Skin of body (tissue), 2 donors: ENCODE data around the gene ZNF282. TPM values are rescaled to one million over a fixed set of nuclear protein-coding genes. Genes with fewer than 3 reads are reported as not detected.

Experiments
- DNase-seq: peaks from one replicate; lab custom pipeline; 2025; lab: John Stamatoyannopoulos, UW
- total RNA-seq: library from RNA; depleted of rRNA; stranded (reverse); fragments of >200 nt; gene quantifications from one replicate; pipeline ENCODE4 v1.2.3, GENCODE V29; 2014

The ZNF282 gene
- total RNA-seq, 1 donor from 2014 or later: 17.8 TPM

DNA sequence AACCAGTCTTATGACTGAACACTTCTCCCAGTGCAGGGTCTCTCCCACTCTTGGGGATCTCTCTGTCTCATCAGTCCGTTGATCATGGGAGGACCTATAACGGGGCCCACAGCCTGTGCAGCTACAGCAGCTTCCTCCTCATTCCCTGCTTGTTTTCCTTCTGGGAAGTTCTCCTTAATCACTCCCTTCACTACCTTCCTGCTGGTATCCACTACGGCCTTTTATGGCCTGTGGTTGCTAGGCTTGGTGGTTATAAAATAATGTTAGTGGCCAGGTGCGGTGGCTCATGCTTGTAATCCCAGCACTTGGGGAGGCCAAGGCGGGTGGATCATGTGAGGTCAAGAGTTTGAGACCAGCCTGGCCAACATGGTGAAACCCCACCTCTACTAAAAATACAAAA lies 3.5 kb upstream of the ZNF282 start:
- no peak for DNase-seq

GRCh38 chr7:149194799-149195179 lies 557 bp upstream of the ZNF282 start:
- no peak for DNase-seq

- no peak for DNase-seq
Measured at GRCh38 chr7:149196151-149196704, 882 bp downstream of the ZNF282 start.

- DNase-seq: no peak
Measured at GRCh38 chr7:149196705-149197171, 1.4 kb downstream of the ZNF282 start.

DNA sequence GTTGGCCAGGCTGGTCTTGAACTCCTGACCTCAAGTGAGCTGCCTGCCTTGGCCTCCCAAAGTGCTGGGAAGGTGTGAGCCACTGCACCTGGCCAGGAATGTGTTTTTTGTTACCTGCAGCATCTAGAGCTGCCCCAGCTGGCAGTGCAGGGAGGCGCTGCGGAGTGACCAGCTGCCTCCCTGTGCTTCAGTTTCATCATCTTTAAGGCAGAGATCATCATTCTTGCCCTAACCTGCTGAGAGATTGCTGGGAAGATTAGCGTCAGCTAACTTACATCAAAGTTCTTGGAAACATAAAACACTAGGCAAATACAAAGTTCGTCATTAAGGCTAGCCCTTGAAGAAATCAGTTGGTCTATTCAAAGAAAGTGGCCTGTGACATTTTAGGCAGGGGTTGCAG lies 2.3 kb downstream of the ZNF282 start:
- DNase-seq: no peak

DNA sequence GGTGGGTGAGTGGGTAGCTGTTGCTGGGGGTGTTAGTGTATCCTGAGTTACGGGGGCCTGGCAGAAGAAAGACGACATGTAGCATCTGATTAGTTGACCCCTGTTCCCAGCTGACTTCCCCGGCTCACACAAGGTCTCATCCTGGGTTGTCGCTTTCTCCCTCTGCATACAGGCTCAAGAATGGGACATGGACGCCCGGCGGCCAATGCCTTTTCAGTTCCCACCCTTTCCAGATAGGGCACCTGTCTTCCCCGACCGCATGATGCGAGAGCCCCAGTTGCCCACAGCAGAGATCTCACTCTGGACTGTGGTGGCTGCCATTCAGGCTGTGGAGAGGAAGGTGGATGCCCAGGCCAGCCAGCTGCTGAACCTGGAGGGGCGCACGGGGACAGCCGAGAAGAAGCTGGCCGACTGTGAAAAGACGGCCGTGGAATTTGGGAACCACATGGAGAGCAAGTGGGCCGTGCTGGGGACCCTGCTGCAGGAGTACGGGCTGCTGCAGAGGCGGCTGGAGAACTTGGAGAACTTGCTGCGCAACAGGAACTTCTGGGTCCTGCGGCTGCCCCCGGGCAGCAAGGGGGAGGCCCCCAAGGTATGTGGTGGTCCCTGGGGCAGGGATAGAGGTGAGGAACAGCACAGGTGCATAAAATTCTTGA lies 2.9 kb downstream of the ZNF282 start:
- no peak for DNase-seq

GRCh38 chr7:149199234-149199995 lies 4.1 kb downstream of the ZNF282 start:
- no peak for DNase-seq

DNA sequence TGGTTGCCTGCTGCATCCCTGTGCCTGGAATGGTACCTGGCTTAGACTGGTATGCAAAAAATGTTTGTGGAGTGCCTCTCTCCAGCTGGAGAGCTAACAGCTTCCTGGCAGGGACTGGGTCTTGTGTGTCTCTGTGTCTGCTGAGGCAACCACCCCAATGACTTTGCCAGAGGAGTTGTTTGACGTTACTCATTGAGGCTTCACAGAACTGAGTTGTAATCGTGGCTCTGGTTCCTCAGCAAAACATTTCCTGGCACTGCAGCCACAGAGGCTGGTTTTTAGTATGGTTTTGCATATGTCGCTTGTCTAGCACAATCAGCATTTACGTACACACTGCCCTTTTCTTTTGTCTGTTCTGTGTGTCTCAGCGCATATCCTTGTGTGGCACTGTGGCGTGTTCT lies 7.5 kb downstream of the ZNF282 start:
- DNase-seq: no peak

DNA sequence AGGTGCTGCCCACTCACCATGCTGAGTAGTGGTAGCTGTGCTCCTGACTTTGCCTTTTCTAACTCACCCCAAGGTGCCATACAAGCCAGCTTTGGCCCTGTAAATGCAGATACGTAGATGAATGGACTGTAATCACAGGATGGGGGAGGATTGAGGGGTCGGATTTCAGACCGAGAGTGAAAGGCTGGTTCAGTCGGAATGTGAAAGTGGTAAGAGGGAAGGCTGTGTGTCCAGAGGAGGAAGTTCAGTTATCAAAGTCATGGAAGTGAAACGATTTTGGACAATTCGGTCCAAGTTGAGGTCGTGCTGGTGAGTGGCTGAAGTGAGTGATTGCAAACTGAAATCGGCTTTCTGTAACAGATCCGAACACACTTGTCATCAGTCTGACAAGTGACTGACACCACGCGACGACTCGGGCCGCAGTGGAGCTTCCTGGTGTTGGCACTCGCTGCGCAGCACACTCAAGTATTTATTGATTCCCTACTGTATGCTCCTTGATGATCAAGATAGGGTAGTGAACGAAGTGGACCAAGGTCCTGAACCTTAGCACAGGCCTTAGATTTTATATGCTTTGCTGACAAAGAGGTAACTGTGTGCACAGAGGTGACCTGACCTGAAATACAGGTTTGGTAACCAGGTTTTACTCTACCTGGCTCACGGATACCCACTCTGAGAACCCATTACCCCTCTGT lies 10.5 kb downstream of the ZNF282 start:
- DNase-seq: no peak

DNA sequence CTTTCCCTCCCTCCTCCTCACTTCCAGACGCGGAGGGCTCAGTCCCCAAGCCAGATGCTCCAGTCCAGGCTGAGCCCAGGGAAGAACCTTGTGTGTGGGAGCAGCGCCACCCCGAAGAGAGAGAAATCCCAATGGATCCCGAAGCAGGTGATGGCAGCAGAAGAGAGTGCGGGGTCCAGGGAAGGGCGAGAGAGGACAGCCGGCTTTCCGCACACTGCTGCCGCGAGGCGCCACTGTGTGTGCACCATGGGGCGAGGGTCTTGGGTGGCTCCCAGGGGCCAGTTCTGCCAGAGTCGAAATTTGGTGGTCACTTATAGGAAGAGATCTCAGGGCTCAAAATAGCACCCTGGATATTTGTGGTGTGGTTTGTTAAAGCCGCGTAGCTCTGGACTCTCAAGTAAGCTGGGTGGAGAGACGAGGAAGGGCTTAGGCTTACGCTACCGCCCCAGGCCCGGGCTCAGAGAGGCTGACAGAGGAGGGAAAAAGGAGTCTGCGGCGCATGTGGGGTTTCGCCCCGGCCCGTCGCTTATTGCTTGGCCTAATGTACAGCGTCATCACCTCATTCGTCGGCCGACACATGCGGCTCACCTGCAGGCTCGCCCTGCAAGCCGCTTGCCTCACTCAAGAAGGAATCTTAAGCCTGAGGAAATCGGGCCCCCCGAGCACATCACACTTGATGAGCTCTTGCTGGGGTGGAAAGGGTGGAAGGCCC lies 12.1 kb downstream of the ZNF282 start:
- DNase-seq: no peak

- DNase-seq: no peak
Measured at GRCh38 chr7:149209518-149210269, 14.3 kb downstream of the ZNF282 start.

DNA sequence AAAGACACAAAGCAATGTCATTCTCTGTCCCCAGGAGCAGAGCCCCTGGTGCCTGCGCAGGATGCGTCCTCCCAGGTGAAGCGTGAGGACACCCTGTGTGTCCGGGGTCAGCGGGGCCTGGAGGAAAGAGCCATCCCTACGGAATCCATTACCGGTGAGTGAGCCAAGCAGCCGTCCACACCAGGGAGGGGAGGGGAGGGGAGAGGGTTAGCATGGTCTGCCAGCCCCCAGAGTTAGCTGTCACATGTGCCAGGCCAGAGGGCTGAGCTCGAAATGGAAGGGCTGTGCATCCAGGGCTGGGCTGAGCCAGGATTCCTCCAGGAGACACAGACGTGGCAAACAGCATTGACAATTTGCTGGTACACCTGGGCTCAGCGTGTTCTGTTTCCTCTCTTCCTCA lies 15.2 kb downstream of the ZNF282 start:
- DNase-seq: no peak

- no peak for DNase-seq
Measured at GRCh38 chr7:149214020-149214720, 18.8 kb downstream of the ZNF282 start.

- no peak for DNase-seq
Measured at GRCh38 chr7:149216402-149216801, 21.1 kb downstream of the ZNF282 start.

DNA sequence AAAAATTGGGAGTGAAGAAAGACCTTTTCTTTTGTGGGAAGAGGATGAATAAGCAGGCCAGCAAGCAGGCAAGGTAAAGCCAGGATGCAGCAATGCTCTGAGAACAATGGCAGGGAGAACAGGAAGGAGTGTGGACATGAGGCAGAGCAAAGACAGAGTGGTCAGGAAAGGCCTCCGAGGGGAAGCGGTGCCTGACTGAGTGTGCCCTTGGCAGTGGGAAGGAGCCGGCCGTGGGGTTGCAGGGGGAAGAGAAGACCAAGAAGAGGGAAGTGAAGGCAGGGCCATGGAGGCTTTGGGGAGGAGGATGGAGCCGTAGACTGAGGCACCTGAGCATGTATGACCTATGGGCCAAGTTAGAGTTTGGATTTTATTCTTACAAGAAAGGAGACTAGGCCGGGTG lies 22.2 kb downstream of the ZNF282 start:
- DNase-seq: no peak

DNA sequence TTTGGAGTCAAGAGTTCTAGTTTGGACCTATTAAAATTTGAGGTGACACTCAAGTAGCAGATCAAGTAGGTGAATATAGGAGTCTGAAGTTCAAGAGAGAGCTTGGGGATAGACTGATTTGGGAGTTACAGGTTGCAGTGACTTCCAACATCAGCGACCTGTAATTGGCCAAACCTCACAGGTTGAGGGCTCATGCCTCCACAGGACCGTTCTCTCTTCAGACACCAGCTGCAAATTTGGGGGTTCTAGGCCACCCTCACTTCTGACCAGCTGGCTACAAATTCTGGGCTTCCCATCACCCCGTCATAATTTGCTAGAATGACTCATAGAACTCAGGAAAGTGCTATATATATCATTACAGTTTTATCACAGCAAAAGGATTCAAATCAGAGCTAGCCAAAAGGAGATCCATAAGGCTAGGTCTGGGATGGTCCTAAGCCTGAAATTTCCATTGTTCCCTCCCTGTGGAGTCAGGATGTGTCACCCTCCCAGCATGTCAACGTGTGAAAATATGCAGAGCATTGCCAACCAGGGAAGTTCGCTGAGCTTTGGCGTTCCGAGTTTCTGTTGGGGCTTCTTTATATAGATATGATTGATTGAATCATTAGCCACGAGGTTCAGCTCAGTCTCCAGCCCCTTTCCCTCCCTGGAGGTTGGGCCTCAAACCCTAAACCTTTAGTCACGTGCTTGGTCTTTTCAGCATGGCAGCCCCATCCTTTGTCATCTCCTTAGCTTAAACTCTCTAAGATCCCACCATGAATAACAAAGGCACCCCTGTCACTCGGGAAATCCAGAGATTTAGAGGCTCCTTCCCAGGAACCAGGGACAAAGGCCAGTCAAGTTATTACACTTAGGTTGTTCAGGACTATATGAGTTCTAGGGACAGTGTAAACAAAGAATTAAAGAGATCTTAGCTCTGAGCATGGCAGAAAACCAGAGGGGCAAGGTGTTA lies 23.4 kb downstream of the ZNF282 start:
- DNase-seq: no peak

- no peak for DNase-seq
Measured at GRCh38 chr7:149220534-149220933, 25.2 kb downstream of the ZNF282 start.

- no peak for DNase-seq
Measured at GRCh38 chr7:149223176-149223575, 27.8 kb downstream of the ZNF282 start.

DNA sequence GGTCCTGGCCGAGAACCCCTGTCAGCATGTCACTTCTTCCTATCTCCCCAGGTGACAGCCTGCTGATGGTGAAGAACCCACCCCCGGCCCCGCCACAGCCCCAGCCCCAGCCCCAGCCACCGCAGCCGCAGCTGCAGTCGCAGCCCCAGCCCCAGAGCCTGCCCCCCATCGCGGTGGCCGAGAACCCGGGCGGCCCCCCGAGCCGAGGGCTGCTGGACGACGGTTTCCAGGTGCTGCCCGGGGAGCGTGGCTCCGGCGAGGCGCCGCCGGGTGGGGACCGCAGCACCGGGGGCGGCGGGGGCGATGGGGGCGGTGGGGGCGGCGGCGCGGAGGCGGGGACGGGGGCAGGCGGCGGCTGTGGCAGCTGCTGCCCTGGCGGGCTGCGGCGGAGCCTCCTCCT lies 28.4 kb downstream of the ZNF282 start:
- DNase-seq: no peak
